Body of pancreas (tissue), 4 donors: ENCODE data around the gene VAMP3. TPM values are rescaled to one million over a fixed set of nuclear protein-coding genes. Genes with fewer than 3 reads are reported as not detected.

ENCODE experiments used
- ATAC-seq: fragments of 150-250 bp; one replicate; pipeline ENCODE4 v1.9.1; 2016
- DNase-seq, 4 donors: peaks; one replicate each; pipeline ENCODE4 v3.0.0-alpha.2; 2019
- H3K27ac ChIP-seq, 4 donors: fragments of 200-600 bp; sonication (generic); 1 replicate in 3 of 4; 2 replicates in 1 of 4; pipeline versions ENCODE4 v1.5.1 to v1.6.1; 2016 to 2019; ENCODE audit warnings: mild to moderate bottlenecking in 1 of 4, mixed read lengths in 1 of 4, moderate library complexity in 1 of 4
- H3K27me3 ChIP-seq, 2 donors: fragments of 200-600 bp; sonication (generic); one replicate each; pipeline ENCODE4 v1.6.0; 2016; ENCODE audit warnings: mild to moderate bottlenecking in 1 of 2
- H3K36me3 ChIP-seq, 2 donors: fragments of 200-600 bp; sonication (generic); replicated peaks in 1 of 2; 2 replicates each; pipeline ENCODE4 v1.5.1; 2016; ENCODE audit warnings: low read depth in 2 of 2; ENCODE audit not compliant: insufficient read depth in 1 of 2
- H3K4me1 ChIP-seq: fragments of 200-600 bp; sonication (generic); one replicate; pipeline ENCODE4 v1.6.0; 2016
- H3K4me3 ChIP-seq, 2 donors: fragments of 200-600 bp; sonication (generic); 1 replicate in 1 of 2; 2 replicates in 1 of 2; pipeline ENCODE4 v1.5.1; 2016 to 2019
- H3K9me3 ChIP-seq, 3 donors: fragments of 200-600 bp; sonication (generic); 1 replicate in 2 of 3; 2 replicates in 1 of 3; pipeline ENCODE4 v1.5.1; 2016
- POLR2A ChIP-seq, 3 donors: fragments of 450-650 bp; IDR thresholded peaks; one replicate each; pipeline ENCODE4 v1.6.1; 2016; ENCODE audit warnings: antibody characterized with exemption in 3 of 3, mild to moderate bottlenecking in 2 of 3
- WGBS, 2 donors: methylation state at CpG; one replicate each; pipeline ENCODE4 v1.1.5; 2017; 5-methylcytosine and 5-hydroxymethylcytosine counted together
- intact Hi-C: fragments of 100-400 bp; cut with DNase I; formaldehyde crosslinking; loops from one replicate; pipeline ENCODE4 v1.15.1; 2023
- total RNA-seq, 2 donors: library from RNA; depleted of rRNA; stranded (reverse); fragments of >200 nt; gene quantifications; one replicate each; pipeline ENCODE4 v1.1.0, GENCODE V29; 2016
- TF ChIP-seq, protein P1 (sequence below), 7 experiments: fragments of 450-650 bp in 4 of 7; fragments of 200-600 bp in 3 of 7; sonication (generic) in 3 of 7; IDR thresholded peaks; one replicate each; pipeline ENCODE4 v1.5.1; 2016 to 2019; ENCODE audit warnings: antibody characterized with exemption in 7 of 7

The VAMP3 gene, protein sequence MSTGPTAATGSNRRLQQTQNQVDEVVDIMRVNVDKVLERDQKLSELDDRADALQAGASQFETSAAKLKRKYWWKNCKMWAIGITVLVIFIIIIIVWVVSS
- total RNA-seq: 10 to 100 TPM; 28.0 to 43.3 TPM

- peak; percentile 28 to 75 (median 62) for TF ChIP-seq POLR2A (IDR thresholded peaks at IDR 0.05)
- TF ChIP-seq, protein P1, sequence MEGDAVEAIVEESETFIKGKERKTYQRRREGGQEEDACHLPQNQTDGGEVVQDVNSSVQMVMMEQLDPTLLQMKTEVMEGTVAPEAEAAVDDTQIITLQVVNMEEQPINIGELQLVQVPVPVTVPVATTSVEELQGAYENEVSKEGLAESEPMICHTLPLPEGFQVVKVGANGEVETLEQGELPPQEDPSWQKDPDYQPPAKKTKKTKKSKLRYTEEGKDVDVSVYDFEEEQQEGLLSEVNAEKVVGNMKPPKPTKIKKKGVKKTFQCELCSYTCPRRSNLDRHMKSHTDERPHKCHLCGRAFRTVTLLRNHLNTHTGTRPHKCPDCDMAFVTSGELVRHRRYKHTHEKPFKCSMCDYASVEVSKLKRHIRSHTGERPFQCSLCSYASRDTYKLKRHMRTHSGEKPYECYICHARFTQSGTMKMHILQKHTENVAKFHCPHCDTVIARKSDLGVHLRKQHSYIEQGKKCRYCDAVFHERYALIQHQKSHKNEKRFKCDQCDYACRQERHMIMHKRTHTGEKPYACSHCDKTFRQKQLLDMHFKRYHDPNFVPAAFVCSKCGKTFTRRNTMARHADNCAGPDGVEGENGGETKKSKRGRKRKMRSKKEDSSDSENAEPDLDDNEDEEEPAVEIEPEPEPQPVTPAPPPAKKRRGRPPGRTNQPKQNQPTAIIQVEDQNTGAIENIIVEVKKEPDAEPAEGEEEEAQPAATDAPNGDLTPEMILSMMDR (IDR thresholded peaks at IDR 0.05): no peak
- 0 to 1% methylated on average over 1 to 96 of the region's 97 CpGs for WGBS, 2 donors
- Histone ChIP-seq H3K4me1 (peaks cover 17% of the 10 kb centered on the region), H3K27me3 (no peaks in the 10 kb centered on the region), H3K4me3 (peak within 1 kb of the TSS; percentile 86 to 90), H3K27ac (peak within 1 kb of the TSS; percentile 71 to 96 (median 88)), H3K9me3 (no peaks in the 10 kb centered on the region), H3K36me3 (no peaks in the 10 kb centered on the region)
- peak; percentile 98 for ATAC-seq
- intact Hi-C loops: no loop called here
- DNase-seq: peak; percentile 89 to 91 (median 90)
These were observed at the start of gene VAMP3 for GRCh38 chr1:7770997-7771822. Gene VAMP3 (plus strand): TSS chr1:7771296. CDS start chr1:7771384, 88 bp downstream.

GRCh38 chr1:7721940-7722669 is 49.0 kb upstream of the VAMP3 start:
- H3K4me3 ChIP-seq: no peak overlapping the region
- ATAC-seq (no peak), DNase-seq (no peak)
- no peaks in the 10 kb centered on the region for H3K9me3 ChIP-seq
- H3K4me1 ChIP-seq: no peaks in the 10 kb centered on the region
- TF ChIP-seq POLR2A (IDR thresholded peaks at IDR 0.05): no peak
- TF ChIP-seq, protein P1 (IDR thresholded peaks at IDR 0.05): no peak
- no peaks in the 10 kb centered on the region for H3K36me3 ChIP-seq
- whole genome bisulfite sequencing, 2 donors: 62 to 82% methylated on average over 5 of the region's 5 CpGs
- intact Hi-C loops: no loop called here
- H3K27me3 ChIP-seq: no peaks in the 10 kb centered on the region
- no peak overlapping the region for H3K27ac ChIP-seq

DNA sequence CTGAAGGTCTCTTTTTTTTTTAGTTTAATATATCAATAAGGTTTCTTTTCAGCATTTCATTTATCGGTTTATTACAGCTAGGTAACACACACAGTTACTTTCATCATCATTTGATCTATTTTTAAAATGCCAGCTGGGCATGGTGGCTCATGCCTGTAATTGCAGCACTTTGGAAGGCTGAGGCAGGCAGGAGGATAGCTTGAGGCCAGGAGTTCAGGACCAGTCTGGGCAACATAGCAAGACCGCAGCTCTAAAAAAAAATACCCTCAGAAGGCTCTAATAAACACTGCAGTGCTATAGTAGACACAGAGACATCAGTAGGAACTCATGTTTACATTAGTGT is 48.5 kb upstream of the VAMP3 start:
- Histone ChIP-seq H3K4me1 (no peaks in the 10 kb centered on the region), H3K9me3 (no peaks in the 10 kb centered on the region), H3K4me3 (no peak overlapping the region), H3K36me3 (no peaks in the 10 kb centered on the region), H3K27me3 (no peaks in the 10 kb centered on the region), H3K27ac (no peak overlapping the region)
- intact Hi-C loops: no loop called here
- WGBS, 2 donors: 84 to 88% methylated on average over 2 of the region's 2 CpGs
- TF ChIP-seq, protein P1 (IDR thresholded peaks at IDR 0.05): no peak
- TF ChIP-seq POLR2A (IDR thresholded peaks at IDR 0.05): no peak
- ATAC-seq (no peak), DNase-seq (no peak)

DNA sequence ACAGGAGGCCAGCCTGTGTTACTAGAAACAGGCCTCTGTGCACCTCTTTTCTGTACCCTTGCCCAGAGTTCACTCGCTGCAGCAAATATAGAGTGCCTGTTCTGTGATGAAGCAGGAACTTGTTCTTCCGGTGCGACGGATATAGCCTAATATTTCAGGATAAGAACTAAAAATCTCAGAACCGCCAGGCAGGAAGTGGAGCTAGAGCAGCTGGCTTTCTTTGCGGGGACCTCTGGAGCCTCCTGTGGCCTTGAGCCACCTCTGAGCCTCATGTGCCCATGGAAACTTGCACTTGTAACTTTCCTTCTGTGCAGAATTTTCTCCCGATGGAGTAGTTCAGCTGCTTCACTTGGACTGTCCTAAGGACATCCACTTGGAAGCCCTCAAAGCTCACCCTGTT is 44.5 kb upstream of the VAMP3 start:
- intact Hi-C loops: no loop called here
- Histone ChIP-seq H3K4me1 (no peaks in the 10 kb centered on the region), H3K27ac (no peak overlapping the region), H3K27me3 (no peaks in the 10 kb centered on the region), H3K9me3 (no peaks in the 10 kb centered on the region), H3K36me3 (no peaks in the 10 kb centered on the region), H3K4me3 (no peak overlapping the region)
- DNase-seq (peak in 1 of 4 donors; percentile 7), ATAC-seq (peak; percentile 18)
- TF ChIP-seq, protein P1 (IDR thresholded peaks at IDR 0.05): no peak
- TF ChIP-seq POLR2A (IDR thresholded peaks at IDR 0.05): no peak
- whole genome bisulfite sequencing, 2 donors: 20 to 21% methylated on average over 7 of the region's 7 CpGs
